Left forelimb (tissue), 1 donor: ENCODE results near the gene KIF2C.
"Not testable (repeated sequence)": the region's sequence is repeated elsewhere in the genome, so short reads cannot be mapped to it uniquely, and the experiment has no call there.

ENCODE experiments used
- DNase-seq: peaks from one replicate; pipeline ENCODE4 v3.0.0-alpha.2; 2018; ENCODE audit warnings: low spot score

Gene KIF2C

DNA sequence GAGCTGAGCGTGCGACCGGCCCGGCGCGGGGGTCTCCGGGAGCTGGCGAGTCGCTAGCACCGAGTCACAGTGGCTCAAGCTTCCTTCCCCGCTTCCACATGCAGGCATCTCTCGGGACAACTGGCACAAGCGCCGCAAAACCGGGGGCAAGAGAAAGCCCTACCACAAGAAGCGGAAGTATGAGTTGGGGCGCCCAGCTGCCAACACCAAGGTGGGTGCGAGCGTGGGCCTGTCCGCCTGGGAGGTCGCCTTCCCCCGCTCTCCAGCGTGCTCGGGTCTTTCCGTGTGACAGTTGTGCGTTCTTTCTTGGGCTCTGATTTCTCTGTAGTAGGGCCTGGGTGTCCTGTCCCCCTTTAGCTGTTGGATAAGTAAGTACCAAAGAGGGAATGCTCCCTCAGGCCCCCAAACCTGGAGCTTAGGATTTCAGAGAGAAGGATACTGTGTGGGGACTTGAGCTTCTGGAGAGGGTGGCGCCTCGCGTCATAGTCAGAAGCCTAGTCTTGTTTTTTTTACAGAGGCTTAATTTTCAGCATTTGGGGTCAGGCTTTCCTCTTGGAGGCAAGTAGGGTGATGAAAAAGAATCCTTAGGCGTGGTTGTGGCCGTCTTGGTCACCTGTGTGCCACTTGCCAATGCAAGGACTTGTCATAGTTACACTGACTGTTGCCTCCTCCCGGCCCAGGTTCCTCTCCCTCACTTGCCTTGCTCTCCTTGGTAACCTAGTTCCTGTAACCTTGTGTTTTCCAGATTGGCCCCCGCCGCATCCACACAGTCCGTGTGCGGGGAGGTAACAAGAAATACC lies 36.5 kb downstream of the KIF2C start:
- DNase-seq, result no peak

DNA sequence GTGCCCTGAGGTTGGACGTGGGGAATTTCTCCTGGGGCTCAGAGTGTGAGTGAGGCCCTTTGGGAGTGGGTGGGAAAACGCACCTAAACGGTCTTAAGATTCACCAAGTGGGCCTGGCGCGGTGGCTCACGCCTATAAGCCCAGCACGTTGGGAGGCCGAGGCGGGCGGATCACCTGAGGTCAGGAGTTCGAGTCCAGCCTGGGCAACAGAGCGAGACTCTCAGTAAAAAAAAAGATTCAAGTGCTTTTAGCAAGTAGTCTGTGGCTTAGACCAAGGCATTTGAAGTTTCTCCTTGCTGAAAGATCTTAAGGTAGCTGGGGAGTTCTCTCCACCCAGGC lies 37.1 kb downstream of the KIF2C start:
- no peak for DNase-seq

DNA sequence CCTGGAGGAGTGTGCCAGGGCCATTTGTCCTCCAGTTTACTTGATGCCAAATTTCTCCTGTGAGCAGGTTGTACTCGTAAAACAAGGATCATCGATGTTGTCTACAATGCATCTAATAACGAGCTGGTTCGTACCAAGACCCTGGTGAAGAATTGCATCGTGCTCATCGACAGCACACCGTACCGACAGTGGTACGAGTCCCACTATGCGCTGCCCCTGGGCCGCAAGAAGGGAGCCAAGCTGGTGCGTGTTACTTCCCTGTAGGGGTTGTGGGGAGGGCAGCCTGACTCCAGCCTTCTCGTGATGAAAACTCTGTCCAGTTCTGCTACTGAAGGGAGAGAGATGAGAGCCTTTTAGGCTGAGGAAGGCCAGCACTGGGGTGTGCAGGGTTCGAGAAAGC lies 37.9 kb downstream of the KIF2C start:
- DNase-seq, result no peak

DNA sequence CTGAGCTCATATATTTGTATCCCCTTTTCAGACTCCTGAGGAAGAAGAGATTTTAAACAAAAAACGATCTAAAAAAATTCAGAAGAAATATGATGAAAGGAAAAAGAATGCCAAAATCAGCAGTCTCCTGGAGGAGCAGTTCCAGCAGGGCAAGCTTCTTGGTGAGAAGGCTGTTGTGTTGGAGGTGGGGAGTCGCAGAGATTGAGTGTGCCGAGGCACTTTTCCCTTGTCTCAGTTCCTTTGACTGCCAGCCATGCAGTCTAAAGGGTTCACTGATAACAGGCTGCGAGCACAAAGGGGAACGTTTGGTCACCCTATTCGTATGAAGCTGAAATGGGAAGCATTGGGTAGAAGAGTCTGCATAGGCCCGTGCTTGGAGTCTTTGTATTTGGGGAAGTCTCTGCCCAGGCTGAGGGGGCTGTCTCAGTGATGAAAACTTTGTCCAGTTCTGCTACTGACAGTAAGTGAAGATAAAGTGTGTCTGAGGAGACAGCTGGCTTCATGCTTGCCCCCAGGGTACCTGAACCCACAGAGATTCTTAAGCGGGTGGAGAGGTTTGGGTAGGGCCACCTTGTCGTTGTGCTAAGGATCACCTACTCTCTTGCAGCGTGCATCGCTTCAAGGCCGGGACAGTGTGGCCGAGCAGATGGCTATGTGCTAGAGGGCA lies 38.5 kb downstream of the KIF2C start:
- DNase-seq, result no peak

DNA sequence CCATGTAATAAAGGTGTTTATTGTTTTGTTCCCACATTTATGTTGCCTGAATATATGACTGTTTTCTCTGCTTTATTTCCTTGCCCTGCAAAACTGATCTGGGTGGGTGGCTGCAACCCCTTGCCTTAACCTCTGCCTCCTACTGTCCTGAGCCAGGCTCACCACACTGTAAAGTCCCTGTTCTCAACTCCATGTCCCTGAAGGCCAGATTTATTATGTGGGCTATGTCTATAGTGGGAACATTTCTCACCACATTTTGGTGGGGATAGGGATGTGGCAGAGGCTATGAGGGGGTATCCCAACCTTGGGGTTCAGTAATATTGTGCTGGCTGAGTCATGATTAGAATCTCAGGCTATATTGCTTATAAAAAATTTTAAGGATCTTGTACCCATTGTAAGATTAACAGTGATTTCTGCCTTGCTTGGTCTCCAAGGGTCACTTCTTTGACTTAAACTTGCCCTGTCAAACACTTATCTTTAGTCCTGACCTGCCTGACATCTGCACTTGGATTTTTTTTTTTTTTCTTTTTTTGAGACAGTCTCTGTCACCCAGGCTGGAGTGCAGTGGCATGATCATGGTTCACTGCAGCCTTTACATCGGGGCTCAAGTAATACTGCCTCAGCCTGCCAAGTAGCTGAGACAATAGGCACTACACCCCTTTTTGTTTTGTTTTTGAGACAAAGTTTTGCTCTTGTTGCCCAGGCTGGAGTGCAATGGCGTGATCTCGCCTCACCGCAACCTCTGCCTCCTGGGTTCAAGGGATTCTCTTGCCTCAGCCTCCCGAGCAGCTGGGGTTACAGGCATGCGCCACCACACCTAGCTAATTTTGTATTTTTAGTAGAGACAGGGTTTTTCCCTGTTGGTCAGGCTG lies 39.3 kb downstream of the KIF2C start:
- DNase-seq, result no peak

DNA sequence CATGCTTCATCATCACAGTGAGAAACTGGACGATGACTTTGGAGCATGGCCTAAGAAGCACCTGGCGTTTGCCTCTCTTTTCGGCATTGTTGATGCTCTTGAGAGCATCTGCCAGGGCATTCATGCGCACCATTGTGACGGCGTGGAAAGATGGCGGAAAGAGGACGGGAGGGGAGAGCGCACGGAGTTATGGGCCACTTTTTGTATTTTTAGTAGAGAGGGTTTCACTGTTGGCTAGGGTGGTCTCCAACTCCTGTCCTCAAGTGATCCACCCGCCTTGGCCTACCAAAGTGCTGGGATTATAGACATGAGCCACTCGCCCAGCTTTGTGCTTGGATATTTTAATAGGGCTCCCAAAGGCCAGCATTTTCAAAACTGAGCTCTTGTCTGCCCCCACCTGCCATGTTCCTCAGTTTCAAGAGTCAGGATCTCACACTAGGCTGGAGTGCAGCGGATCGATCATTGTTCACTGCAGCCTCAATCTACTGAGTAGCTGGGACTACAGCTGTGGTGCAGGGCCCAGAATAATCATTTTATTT lies 41.0 kb downstream of the KIF2C start:
- no peak for DNase-seq

DNA sequence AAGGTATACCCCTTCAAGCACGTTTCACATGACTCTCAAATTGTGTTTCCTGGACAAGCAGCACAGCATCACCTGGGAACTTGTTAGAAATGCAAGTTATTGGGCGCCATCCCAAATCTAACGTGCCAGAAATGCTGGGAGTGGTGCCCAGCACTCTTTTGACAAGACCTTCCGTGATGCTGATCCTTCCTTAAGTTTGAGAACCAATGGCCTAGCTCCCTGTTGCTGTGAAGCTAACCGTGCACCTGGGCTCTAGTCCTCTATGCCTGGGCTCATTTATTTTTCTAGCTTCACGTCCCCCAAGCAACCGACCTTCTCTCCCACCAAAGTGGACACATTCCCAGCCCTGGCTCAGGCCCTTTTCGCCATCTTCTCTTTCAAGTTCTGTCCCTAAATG lies 44.1 kb downstream of the KIF2C start:
- DNase-seq, result no peak

DNA sequence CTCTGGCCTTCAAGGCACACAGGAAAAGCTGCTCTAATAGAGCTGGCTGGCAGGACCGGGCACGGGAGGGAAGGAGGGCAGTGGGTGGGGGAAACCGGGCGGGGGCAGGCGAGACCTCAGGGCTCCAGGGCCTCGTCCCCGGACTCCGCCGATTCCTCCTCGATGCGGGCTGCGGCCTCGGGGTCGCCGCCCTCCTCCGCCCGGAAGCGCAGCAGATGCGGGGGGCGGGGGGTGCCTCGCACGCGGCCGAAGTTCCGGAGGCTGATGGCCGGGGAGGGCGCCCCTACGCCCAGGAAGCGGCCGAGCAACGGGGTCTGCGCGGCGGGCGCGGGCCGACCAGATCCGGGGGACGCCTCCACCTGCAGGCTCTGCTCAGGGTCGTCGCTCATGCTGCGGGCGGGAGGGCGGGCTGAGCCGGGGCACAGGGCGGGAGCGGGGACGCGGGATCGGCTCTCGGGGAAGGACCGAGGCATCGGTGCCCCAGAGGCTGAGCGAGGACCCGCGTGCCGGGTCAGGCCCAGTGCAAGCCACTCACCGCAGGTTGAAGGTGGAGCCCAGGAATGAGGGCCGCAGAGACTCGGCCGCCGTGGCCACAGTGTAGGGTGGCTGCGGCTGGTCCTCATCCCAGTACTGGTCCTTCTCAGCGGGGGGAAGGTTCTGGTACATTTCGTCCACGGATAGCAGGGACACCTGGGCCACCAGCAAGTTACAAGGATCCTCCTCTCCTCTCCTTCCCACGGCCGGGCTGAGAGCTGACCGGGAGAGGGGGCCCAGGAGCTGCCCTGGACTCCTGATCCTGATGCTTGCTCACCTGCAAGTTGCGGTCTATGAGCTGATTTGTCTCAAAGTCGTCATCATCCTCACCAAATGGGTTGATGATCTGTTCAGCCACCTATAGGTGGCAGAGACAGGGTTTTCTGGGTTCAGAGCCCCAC lies 44.7 kb downstream of the KIF2C start:
- no peak for DNase-seq

DNA sequence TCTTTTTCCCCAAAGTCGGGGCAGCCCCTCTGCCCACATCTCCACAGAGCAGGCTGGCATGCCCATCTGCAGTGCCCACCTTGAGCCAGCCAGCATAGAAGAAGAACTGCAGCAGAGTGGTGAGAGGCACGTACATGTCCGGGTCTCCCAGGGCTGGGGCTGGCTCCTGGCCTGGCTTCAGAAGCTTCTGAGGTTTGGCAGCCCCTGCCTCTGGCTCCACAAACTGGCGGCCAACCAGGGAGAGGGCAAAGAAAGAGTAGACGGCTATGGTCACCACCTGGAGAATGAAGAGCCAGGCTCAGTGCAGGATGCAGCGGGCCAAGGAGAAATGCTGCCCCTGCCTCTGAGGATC lies 45.4 kb downstream of the KIF2C start:
- DNase-seq, result no peak

DNA sequence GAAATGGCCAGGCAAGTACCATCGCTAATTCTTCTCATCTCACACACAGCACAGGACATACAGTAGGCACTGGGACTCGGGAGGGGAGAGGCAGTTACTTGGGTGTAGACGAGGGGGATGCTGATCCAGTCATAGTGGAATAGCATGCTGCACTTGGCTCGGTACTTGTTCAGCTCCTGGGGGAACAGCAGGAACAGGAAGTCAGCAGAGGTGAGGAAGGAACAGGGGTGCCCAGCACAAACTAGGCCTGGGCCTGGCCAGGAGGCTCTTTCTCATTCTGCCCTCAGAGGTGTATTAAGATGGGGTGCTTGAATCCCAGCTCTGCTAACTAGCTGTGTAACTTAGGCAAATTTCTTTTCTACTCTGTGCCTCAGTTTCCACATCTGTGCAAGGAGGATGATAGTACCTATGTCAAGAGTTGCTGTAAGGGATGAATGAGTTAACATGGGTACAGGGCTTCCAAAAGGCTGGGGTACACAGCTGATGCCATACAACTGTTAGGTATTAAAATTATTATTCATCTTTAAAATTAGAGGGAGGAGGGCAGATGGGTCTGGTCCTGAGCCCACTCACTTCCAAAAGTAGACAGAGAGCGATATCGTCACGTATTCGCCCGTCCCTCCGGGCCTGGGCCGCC lies 46.0 kb downstream of the KIF2C start:
- no peak for DNase-seq

DNA sequence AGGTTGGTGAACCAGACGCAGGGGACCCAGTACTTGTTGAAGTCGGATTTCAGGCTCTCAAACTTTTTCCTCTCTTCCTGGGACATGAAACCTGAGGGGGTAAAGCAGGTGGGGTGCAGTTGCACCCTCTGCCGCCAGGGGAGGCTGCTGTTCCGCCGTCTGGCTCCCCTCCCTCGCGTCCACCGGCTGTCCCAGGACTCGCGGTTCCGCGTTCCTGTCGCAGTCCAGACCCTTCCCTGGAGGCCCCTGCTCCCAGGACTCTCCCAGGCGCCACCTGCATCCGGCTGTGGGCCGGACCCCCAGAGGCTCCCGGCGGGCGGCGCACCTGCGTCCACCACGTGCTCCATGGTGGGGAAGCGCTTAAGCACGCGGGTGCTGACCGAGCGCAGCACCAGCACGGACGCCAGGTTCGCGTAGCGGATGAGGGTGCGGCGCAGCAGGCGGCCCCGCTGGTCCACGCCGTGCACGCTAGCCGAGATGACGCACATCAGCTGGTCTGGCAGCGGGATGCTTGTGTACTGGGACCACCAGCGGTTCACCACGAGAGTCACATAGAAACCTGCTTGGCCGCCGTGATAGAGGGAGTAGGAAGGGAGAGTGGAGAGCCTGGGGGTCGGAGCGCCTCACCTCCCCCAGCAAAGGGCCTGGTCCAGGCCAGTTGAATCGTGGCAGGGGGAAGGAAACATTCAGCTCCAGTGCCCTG lies 46.7 kb downstream of the KIF2C start:
- DNase-seq, result peak; percentile 82

DNA sequence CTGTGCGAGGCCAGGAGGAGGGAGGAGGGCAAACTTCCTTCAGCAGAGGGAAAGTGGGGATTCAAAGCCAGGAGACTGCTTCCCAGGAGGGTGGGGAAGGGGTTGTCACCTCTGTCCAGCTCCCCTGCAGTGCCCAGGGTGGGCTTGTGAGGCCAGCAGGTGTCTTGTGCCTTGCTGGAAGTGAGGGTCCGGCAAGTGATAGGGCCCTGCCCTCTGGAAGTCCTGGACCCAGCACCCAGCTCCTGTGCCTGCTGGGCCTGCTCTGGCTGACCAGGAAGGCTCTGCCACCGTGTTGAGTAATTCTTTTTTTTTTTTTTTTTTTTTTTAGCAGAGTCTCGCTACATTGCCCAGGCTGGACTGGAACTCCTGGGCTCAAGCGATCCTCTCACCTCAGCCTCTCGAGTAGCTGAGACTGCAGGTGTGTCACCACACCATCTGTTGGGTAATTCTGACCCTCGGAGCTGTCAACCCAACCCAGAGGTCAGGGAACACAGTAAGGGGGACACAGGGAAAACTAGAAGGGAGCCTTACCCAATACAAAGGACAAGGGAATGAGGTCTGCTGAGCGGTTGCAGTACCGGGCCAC lies 47.3 kb downstream of the KIF2C start:
- DNase-seq, result no peak

DNA sequence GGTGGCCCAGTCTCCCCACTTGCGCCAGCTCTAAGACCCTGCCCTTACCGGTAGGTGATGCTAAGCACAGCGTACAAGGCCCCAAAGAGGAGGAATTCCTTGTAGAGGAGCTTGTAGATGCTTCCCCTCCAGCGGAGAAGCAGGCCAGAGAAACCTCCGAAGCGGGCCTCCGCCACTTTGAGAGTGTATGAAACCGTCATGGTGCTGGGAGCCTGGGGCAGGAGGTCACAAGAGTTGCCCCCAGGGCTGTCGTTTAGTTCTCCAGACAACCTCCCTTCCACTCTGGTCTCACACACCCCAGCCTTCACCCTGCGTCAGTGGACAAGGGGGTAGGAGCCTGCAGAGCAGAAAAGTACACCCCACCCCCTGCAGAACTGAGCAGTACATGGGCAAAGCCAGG lies 47.9 kb downstream of the KIF2C start:
- no peak for DNase-seq

DNA sequence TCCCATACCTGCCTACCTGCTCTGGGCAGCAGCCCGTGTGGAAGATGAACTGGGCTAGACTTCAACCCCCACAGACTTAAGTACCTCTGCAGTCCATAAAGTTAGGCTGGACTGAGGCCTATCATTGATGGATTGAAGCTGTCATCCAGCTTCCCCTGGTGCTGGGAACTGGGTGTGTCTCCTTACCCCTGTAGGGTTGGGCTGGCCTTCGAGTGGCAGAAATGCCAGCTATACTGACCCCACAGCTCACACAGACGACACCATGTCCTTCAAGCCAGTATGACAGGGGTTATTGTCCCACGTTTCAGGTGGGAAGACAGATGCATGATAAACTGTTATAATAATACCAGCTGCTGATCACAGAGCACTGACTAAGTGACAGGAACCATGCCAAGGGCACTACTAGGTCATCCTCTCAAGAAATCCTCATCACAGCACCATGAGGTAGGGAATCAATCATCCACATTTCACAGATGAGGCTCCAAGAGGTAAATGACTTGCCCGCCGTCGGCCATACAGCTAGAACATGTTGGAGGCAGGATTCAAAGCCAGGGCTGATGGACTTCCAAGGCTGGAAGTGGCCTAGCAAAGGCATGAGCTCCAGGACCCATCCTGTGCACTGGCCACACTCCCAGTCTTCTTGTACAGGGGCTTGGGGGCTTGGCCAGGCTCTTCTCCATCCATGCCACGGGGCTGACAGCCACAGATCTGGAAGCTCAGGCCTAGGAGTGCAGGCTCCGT lies 48.7 kb downstream of the KIF2C start, which contains the start of gene BEST4:
TSS of gene BEST4 (minus strand) at position 51 of the 741 bp plus-strand sequence. CDS start 465 bp downstream, outside the sequence.
- DNase-seq, result no peak

DNA sequence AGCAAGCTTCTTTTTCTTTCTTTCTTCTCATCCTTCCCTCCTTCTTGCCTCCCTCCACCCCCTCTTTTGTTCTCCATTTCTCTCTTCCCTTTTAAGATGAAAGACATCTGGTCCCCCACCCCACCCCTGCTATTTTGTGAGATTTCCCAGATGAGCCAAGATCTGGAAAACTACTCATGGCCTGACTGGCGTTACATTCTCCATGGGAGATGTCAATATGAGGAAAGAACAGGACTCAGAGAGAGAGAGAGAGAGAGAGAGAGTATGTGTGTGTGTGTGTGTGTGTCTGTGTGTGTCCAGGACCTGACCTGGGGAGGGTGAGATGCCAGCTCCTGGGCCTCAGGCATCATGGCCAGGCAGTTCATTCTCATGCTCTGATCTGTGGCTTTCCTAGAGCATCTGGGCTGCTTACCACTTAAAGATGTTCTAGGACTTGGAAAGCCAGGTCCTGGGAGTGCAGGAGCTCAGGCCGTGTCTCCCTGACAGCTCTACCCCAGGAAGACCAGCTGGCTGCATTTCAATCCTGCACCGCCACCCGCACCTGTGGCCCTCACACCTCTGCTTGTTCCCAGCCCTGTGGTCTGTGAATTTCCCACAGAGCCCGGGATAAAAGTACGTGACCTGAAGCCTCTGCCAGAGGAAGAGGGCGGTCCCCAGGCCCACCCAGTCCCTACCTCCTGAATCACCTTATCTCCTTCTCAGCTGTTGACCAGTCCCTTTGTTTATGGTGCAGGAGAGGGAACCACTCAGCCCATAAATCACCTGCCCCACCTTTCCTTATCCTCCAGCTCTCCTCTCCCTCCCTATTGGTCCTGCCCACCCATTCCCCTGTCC lies 51.5 kb downstream of the KIF2C start:
- no peak for DNase-seq

DNA sequence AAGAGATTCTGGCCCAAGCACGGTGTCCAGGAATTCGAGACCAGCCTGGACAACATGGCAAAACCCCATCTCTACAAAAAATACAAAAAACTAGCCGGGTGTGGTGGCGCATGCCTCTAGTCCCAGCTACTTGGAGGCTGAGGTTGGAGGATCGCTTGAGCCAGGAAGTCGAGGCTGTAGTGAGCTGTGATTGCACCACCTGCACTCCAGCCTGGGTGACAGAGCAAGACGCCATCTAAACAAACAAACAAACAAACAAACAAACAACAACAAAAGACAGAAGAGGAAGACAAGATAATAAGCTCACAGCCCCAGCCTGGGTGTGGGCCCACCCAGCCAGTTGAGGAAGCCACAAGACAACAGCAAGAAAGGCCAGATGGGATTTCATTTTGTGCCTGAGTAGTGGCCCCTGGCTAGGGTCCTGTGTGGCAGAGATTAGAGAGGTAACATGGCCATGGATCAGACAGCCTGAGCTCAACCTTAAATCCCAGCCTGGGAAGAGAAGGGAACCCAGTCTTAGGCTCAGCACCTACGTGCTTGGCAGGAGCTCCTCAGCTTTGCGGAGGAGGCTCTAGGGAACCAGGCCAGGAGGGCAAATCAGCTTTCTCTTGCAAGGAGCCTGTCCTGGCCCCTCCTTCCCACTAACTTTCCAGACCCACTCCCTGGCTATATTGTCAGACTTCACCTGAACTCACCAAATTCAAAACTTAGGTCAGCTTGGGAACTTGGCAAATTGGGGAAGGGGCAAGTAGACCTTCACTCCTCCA lies 53.3 kb downstream of the KIF2C start:
- DNase-seq, result no peak

DNA sequence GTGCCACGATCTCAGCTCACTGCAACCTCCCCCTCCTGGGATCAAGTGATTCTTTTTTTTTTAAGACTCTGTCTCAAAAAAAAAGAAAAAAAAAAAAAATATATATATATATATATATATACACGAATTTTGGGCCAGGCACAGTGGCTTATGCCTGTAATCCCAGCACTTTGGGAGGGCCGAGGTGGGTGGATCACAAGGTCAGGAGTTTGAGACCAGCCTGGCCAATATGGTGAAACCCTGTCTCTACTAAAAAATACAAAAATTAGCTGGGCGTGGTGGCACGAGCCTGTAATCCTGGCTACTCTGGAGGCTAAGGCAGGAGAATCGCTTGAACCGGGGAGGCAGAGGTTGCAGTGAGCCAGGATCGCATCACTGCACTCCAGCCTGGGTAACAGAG lies 58.2 kb downstream of the KIF2C start:
- DNase-seq, result not testable (repeated sequence)
